Stimulated activated CD4-positive, alpha-beta T cell treated with anti-CD3 and anti-CD28 coated beads, Interleukin-1b, Interleukin-23, amount 100 ng/mL, for 48 hours (primary cell): ENCODE results near the gene PID1.

Experiments used
- DNase-seq: peaks from one replicate; pipeline ENCODE4 v3.0.0-alpha.2; 2020

PID1 gene

GRCh38 chr2:228987441-228988155 lies 283.5 kb downstream of the PID1 start:
- DNase-seq, result no peak

- DNase-seq, result no peak
Measured at GRCh38 chr2:228986961-228987360, 284.1 kb downstream of the PID1 start.

- DNase-seq, result no peak
Measured at GRCh38 chr2:228983700-228984099, 287.4 kb downstream of the PID1 start.

DNA sequence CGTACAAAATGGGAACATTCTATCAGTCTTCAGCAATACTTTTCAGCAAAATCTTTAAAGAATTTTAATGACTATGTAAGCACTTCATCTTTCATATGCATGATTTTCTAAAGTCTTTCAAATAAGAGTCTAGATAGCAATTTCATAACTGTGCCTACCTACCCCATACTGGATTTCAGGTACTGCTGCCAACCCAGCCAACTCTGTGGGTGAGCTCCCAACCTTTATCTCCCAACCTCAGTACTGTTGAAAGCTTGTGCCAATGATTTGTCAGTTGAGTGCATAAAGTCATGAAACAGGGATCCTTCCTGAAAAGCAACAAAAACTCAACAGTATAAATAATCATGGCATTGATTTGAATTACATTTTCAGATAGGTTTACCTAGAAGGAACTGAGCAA lies 296.9 kb downstream of the PID1 start:
- DNase-seq, result no peak
